ENCODE results near the gene DEF6.

Gene DEF6

GRCh38 chr6:35309611-35310264 is 12.1 kb downstream of the DEF6 start:
- H3K4me3 ChIP-seq (ENCODE audit: control insufficient read depth in 1 of 7, extremely low read depth in 1 of 7, insufficient read depth in 4 of 7, low read depth in 2 of 7, low read length in 6 of 7): no peak overlapping the region
- H3K27ac ChIP-seq (ENCODE audit: insufficient read depth in 1 of 2, low read depth in 1 of 2, low read length in 2 of 2, poor library complexity in 1 of 2, severe bottlenecking in 2 of 2): peak overlapping the region; percentile 29 to 78
- no peaks in the 10 kb centered on the region for H3K27me3 ChIP-seq (replicated peaks in 2 of 5; ENCODE audit: control insufficient read depth in 4 of 5, insufficient read depth in 5 of 5, low read length in 4 of 5)
- no peak for DNase-seq
- H3K9me3 ChIP-seq (ENCODE audit: control extremely low read depth in 1 of 5, control insufficient read depth in 4 of 5, insufficient read depth in 2 of 5, low read depth in 1 of 5, low read length in 4 of 5): no peaks in the 10 kb centered on the region
- 90% methylated on average over 8 of the region's 9 CpGs for WGBS (ENCODE audit: insufficient coverage)
- POLR2A ChIA-PET: no interaction called here
- peaks cover 20 to 52% (median 40%) of the 10 kb centered on the region in 4 experiments for H3K4me1 ChIP-seq (ENCODE audit: control extremely low read depth in 1 of 4, control insufficient read depth in 4 of 4, insufficient read depth in 4 of 4, low read length in 3 of 4)
- H3K36me3 ChIP-seq (ENCODE audit: control insufficient read depth in 4 of 4, insufficient read depth in 4 of 4, low read length in 3 of 4): peaks cover 6 to 29% (median 16%) of the 10 kb centered on the region in 4 experiments
- CTCF ChIA-PET: interaction anchor here (0.6 to 27.2 kb wide), 6 partner anchors 12 to 157 kb away, joined by 3 to 405 read pairs (median 6); partner anchors contain the start of gene DEF6

- 61% methylated on average over 6 of the region's 6 CpGs for WGBS (ENCODE audit: insufficient coverage)
- POLR2A ChIA-PET: no interaction called here
Measured at GRCh38 chr6:35310265-35310831, 12.7 kb downstream of the DEF6 start.

GRCh38 chr6:35311390-35312075 is 13.9 kb downstream of the DEF6 start:
- H3K27ac ChIP-seq (ENCODE audit: insufficient read depth in 1 of 2, low read depth in 1 of 2, low read length in 2 of 2, poor library complexity in 1 of 2, severe bottlenecking in 2 of 2): peak overlapping the region; percentile 55 to 78
- POLR2A ChIA-PET: interaction anchor here (1.5 kb wide), 1 partner anchor 8 kb away, joined by 9 read pairs; no protein-coding TSS in a partner anchor
- H3K36me3 ChIP-seq (ENCODE audit: control insufficient read depth in 4 of 4, insufficient read depth in 4 of 4, low read length in 3 of 4): peaks cover 7 to 38% (median 25%) of the 10 kb centered on the region in 4 experiments
- DNase-seq: peak; percentile 55 to 92 (median 86)
- H3K9me3 ChIP-seq (ENCODE audit: control extremely low read depth in 1 of 5, control insufficient read depth in 4 of 5, insufficient read depth in 2 of 5, low read depth in 1 of 5, low read length in 4 of 5): no peaks in the 10 kb centered on the region
- WGBS (ENCODE audit: insufficient coverage): 0% methylated on average over 3 of the region's 6 CpGs
- H3K4me1 ChIP-seq (ENCODE audit: control extremely low read depth in 1 of 4, control insufficient read depth in 4 of 4, insufficient read depth in 4 of 4, low read length in 3 of 4): peaks cover 20 to 52% (median 40%) of the 10 kb centered on the region in 4 experiments
- H3K27me3 ChIP-seq (replicated peaks in 2 of 5; ENCODE audit: control insufficient read depth in 4 of 5, insufficient read depth in 5 of 5, low read length in 4 of 5): no peaks in the 10 kb centered on the region
- H3K4me3 ChIP-seq (ENCODE audit: control insufficient read depth in 1 of 7, extremely low read depth in 1 of 7, insufficient read depth in 4 of 7, low read depth in 2 of 7, low read length in 6 of 7): peak overlapping the region in 5 of 7 experiments; percentile 8 to 59 (median 33)
- CTCF ChIA-PET: interaction anchor here (0.6 to 27.2 kb wide), 9 partner anchors 8 to 313 kb away, joined by 3 to 405 read pairs (median 3); partner anchors contain the start of gene DEF6

More at GRCh38 chr6:35310265-35310831, 12.7 kb downstream of the DEF6 start:
- Histone ChIP-seq H3K27ac (ENCODE audit: insufficient read depth in 1 of 2, low read depth in 1 of 2, low read length in 2 of 2, poor library complexity in 1 of 2, severe bottlenecking in 2 of 2) (peak overlapping the region; percentile 29 to 78), H3K4me1 (ENCODE audit: control extremely low read depth in 1 of 4, control insufficient read depth in 4 of 4, insufficient read depth in 4 of 4, low read length in 3 of 4) (peaks cover 20 to 52% (median 40%) of the 10 kb centered on the region in 4 experiments), H3K4me3 (ENCODE audit: control insufficient read depth in 1 of 7, extremely low read depth in 1 of 7, insufficient read depth in 4 of 7, low read depth in 2 of 7, low read length in 6 of 7) (no peak overlapping the region), H3K36me3 (ENCODE audit: control insufficient read depth in 4 of 4, insufficient read depth in 4 of 4, low read length in 3 of 4) (peaks cover 6 to 33% (median 19%) of the 10 kb centered on the region in 4 experiments), H3K9me3 (ENCODE audit: control extremely low read depth in 1 of 5, control insufficient read depth in 4 of 5, insufficient read depth in 2 of 5, low read depth in 1 of 5, low read length in 4 of 5) (no peaks in the 10 kb centered on the region), H3K27me3 (replicated peaks in 2 of 5; ENCODE audit: control insufficient read depth in 4 of 5, insufficient read depth in 5 of 5, low read length in 4 of 5) (no peaks in the 10 kb centered on the region)
- no peak for DNase-seq
- CTCF ChIA-PET: interaction anchor here (0.9 to 27.2 kb wide), 5 partner anchors 12 to 314 kb away, joined by 3 to 405 read pairs (median 8); partner anchors contain the start of gene DEF6

GRCh38 chr6:35312076-35312800 is 14.6 kb downstream of the DEF6 start:
- Histone ChIP-seq H3K4me1 (ENCODE audit: control extremely low read depth in 1 of 4, control insufficient read depth in 4 of 4, insufficient read depth in 4 of 4, low read length in 3 of 4) (peaks cover 20 to 50% (median 40%) of the 10 kb centered on the region in 4 experiments), H3K27me3 (replicated peaks in 2 of 5; ENCODE audit: control insufficient read depth in 4 of 5, insufficient read depth in 5 of 5, low read length in 4 of 5) (no peaks in the 10 kb centered on the region), H3K36me3 (ENCODE audit: control insufficient read depth in 4 of 4, insufficient read depth in 4 of 4, low read length in 3 of 4) (peaks cover 8 to 43% (median 26%) of the 10 kb centered on the region in 4 experiments), H3K27ac (ENCODE audit: insufficient read depth in 1 of 2, low read depth in 1 of 2, low read length in 2 of 2, poor library complexity in 1 of 2, severe bottlenecking in 2 of 2) (peak overlapping the region; percentile 55 to 78), H3K9me3 (ENCODE audit: control extremely low read depth in 1 of 5, control insufficient read depth in 4 of 5, insufficient read depth in 2 of 5, low read depth in 1 of 5, low read length in 4 of 5) (no peaks in the 10 kb centered on the region), H3K4me3 (ENCODE audit: control insufficient read depth in 1 of 7, extremely low read depth in 1 of 7, insufficient read depth in 4 of 7, low read depth in 2 of 7, low read length in 6 of 7) (peak overlapping the region in 2 of 7 experiments; percentile 33 to 59)
- DNase-seq: no peak
- CTCF ChIA-PET: interaction anchor here (0.8 to 27.2 kb wide), 7 partner anchors 8 to 107 kb away, joined by 3 to 405 read pairs (median 4); partner anchors contain the start of gene DEF6
- 82% methylated on average over 12 of the region's 19 CpGs for WGBS (ENCODE audit: insufficient coverage)
- POLR2A ChIA-PET: interaction anchor here (1.5 kb wide), 1 partner anchor 9 kb away, joined by 9 read pairs; no protein-coding TSS in a partner anchor

- Histone ChIP-seq H3K4me1 (ENCODE audit: control extremely low read depth in 1 of 4, control insufficient read depth in 4 of 4, insufficient read depth in 4 of 4, low read length in 3 of 4) (peaks cover 20 to 48% (median 39%) of the 10 kb centered on the region in 4 experiments), H3K4me3 (ENCODE audit: control insufficient read depth in 1 of 7, extremely low read depth in 1 of 7, insufficient read depth in 4 of 7, low read depth in 2 of 7, low read length in 6 of 7) (peak overlapping the region in 1 of 7 experiments; percentile 14), H3K27me3 (replicated peaks in 2 of 5; ENCODE audit: control insufficient read depth in 4 of 5, insufficient read depth in 5 of 5, low read length in 4 of 5) (no peaks in the 10 kb centered on the region), H3K36me3 (ENCODE audit: control insufficient read depth in 4 of 4, insufficient read depth in 4 of 4, low read length in 3 of 4) (peaks cover 10 to 43% (median 30%) of the 10 kb centered on the region in 4 experiments), H3K27ac (ENCODE audit: insufficient read depth in 1 of 2, low read depth in 1 of 2, low read length in 2 of 2, poor library complexity in 1 of 2, severe bottlenecking in 2 of 2) (peak overlapping the region in 1 of 2 experiments; percentile 78), H3K9me3 (ENCODE audit: control extremely low read depth in 1 of 5, control insufficient read depth in 4 of 5, insufficient read depth in 2 of 5, low read depth in 1 of 5, low read length in 4 of 5) (no peaks in the 10 kb centered on the region)
- CTCF ChIA-PET: interaction anchor here (0.8 to 27.2 kb wide), 7 partner anchors 9 to 107 kb away, joined by 3 to 405 read pairs (median 4); partner anchors contain the start of gene DEF6
- POLR2A ChIA-PET: no interaction called here
- peak in 2 of 3 donors; percentile 28 to 43 for DNase-seq
- WGBS (ENCODE audit: insufficient coverage): no CpG with 5 or more reads among the region's 2 CpGs
Measured at GRCh38 chr6:35312807-35313206, 15.2 kb downstream of the DEF6 start.

GRCh38 chr6:35317483-35318195 is 20.0 kb downstream of the DEF6 start:
- H3K27ac ChIP-seq (ENCODE audit: insufficient read depth in 1 of 2, low read depth in 1 of 2, low read length in 2 of 2, poor library complexity in 1 of 2, severe bottlenecking in 2 of 2): no peak overlapping the region
- ChIA-PET CTCF (interaction anchor here (27.2 kb wide), 1 partner anchor 26 kb away, joined by 405 read pairs; the partner anchor contains the start of gene DEF6), POLR2A (no interaction called here)
- H3K4me3 ChIP-seq (ENCODE audit: control insufficient read depth in 1 of 7, extremely low read depth in 1 of 7, insufficient read depth in 4 of 7, low read depth in 2 of 7, low read length in 6 of 7): no peak overlapping the region
- H3K4me1 ChIP-seq (ENCODE audit: control extremely low read depth in 1 of 4, control insufficient read depth in 4 of 4, insufficient read depth in 4 of 4, low read length in 3 of 4): peaks cover 4 to 12% (median 10%) of the 10 kb centered on the region in 4 experiments
- peaks cover 20 to 72% (median 63%) of the 10 kb centered on the region in 4 experiments for H3K36me3 ChIP-seq (ENCODE audit: control insufficient read depth in 4 of 4, insufficient read depth in 4 of 4, low read length in 3 of 4)
- 98% methylated on average over 28 of the region's 28 CpGs for WGBS (ENCODE audit: insufficient coverage)
- no peak for DNase-seq
- H3K27me3 ChIP-seq (replicated peaks in 2 of 5; ENCODE audit: control insufficient read depth in 4 of 5, insufficient read depth in 5 of 5, low read length in 4 of 5): no peaks in the 10 kb centered on the region
- H3K9me3 ChIP-seq (ENCODE audit: control extremely low read depth in 1 of 5, control insufficient read depth in 4 of 5, insufficient read depth in 2 of 5, low read depth in 1 of 5, low read length in 4 of 5): no peaks in the 10 kb centered on the region
